AG04450 (cell line): ENCODE results near the gene FNDC3B. TPM values are rescaled to one million over a fixed set of nuclear protein-coding genes. Genes with fewer than 3 reads are reported as not detected.
A peak's percentile ranks its signal among the peaks of the same experiment; 100 is the strongest.

Experiments used
- CTCF ChIA-PET: fragments of 300-600, 350-600 bp; formaldehyde crosslinking; extraction: SDS; loops from one replicate; lab custom pipeline; 2022; ENCODE audit warnings: antibody characterized with exemption, inconsistent platforms; lab: Charles Lee
- POLR2A ChIA-PET: fragments of 350-600 bp; formaldehyde crosslinking; extraction: SDS; loops from one replicate; lab custom pipeline; 2021; ENCODE audit warnings: antibody characterized with exemption, inconsistent platforms; lab: Yijun Ruan, JAX
- DNase-seq: peaks from one replicate; pipeline ENCODE4 v3.0.0-alpha.2; 2011; ENCODE audit warnings: low read depth, low spot score
- H3K27ac ChIP-seq: one replicate; pipeline ENCODE4 v1.5.1; 2012; ENCODE audit warnings: low read depth, low read length, control low read depth
- H3K27me3 ChIP-seq: one replicate; pipeline ENCODE4 v1.6.0; 2012; ENCODE audit warnings: low read length; ENCODE audit not compliant: control insufficient read depth, insufficient read depth
- H3K4me3 ChIP-seq: 2 replicates; pipeline ENCODE4 v1.5.1; 2011; ENCODE audit warnings: mild to moderate bottlenecking, low read depth, low read length, control low read depth
- H3K9me3 ChIP-seq: 2 replicates; pipeline ENCODE4 v1.5.1; 2012; ENCODE audit warnings: low read length; ENCODE audit not compliant: control insufficient read depth, insufficient read depth
- polyA plus RNA-seq: library from polyadenylated mRNA; depleted of rRNA; stranded (reverse); fragments of >200 nt; gene quantifications from 2 replicates; pipeline ENCODE4 v1.2.3, GENCODE V29; 2011
- TF ChIP-seq, protein P1 (sequence below): IDR thresholded peaks from 2 replicates; pipeline ENCODE4 v1.5.1; 2011; ENCODE audit warnings: low read depth, low read length, control low read depth, inconsistent platforms

FNDC3B gene
- polyA plus RNA-seq, 1 experiment: 39.5 TPM

DNA sequence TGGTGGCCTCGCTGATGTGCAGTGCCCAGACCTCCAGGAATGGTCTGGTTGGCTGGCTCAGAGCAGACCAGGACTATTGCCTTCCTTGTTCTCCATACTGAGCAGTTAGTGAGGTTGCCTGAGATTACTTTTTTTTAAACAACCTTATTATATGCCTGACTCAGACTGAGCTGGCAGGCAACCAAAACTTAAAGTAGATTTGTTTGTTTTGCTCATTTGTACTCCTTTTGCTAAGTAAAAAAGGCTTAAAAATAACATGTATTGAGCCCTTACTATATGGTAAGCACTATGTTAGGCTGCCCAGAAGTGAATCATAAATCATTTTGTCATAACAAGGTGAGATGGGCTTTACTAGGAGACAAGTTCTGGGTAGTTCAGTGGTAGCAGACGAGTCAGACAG lies 316.5 kb downstream of the FNDC3B start:
- H3K27me3 ChIP-seq: no peaks in the 10 kb centered on the region
- DNase-seq: peak; percentile 88
- no peak overlapping the region for H3K4me3 ChIP-seq
- H3K27ac ChIP-seq: no peak overlapping the region
- POLR2A ChIA-PET: no interaction called here
- no peaks in the 10 kb centered on the region for H3K9me3 ChIP-seq
- TF ChIP-seq, protein P1, sequence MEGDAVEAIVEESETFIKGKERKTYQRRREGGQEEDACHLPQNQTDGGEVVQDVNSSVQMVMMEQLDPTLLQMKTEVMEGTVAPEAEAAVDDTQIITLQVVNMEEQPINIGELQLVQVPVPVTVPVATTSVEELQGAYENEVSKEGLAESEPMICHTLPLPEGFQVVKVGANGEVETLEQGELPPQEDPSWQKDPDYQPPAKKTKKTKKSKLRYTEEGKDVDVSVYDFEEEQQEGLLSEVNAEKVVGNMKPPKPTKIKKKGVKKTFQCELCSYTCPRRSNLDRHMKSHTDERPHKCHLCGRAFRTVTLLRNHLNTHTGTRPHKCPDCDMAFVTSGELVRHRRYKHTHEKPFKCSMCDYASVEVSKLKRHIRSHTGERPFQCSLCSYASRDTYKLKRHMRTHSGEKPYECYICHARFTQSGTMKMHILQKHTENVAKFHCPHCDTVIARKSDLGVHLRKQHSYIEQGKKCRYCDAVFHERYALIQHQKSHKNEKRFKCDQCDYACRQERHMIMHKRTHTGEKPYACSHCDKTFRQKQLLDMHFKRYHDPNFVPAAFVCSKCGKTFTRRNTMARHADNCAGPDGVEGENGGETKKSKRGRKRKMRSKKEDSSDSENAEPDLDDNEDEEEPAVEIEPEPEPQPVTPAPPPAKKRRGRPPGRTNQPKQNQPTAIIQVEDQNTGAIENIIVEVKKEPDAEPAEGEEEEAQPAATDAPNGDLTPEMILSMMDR: no peak
- CTCF ChIA-PET: interaction anchor here (0.7 to 2.9 kb wide), 5 partner anchors 14 to 742 kb away, joined by 3 to 21 read pairs (median 3); no protein-coding TSS in a partner anchor

DNA sequence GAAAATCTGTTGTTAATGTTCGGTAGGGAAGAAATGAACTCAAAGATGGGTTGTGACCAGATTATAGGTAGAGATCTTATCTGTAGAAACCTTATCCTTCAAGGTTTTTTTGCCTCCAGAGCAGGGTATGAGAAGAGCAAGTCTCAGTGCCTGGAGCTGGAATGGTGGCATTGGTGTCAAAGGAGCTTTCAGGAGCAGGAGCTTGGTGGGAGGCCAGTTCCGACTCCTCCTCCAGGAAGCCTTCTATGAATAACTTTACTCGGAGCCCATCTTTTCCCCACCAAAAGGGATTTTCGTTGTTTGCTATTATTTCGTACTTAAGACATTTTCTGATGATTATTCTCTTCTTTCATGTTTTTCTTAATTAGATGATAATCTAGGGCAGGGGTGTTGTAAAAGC lies 317.0 kb downstream of the FNDC3B start:
- no peaks in the 10 kb centered on the region for H3K27me3 ChIP-seq
- no peaks in the 10 kb centered on the region for H3K9me3 ChIP-seq
- DNase-seq: no peak
- ChIA-PET CTCF (interaction anchor here (0.7 to 2.9 kb wide), 5 partner anchors 12 to 742 kb away, joined by 3 to 21 read pairs (median 3); no protein-coding TSS in a partner anchor), POLR2A (no interaction called here)
- H3K27ac ChIP-seq: no peak overlapping the region
- TF ChIP-seq, protein P1: no peak
- H3K4me3 ChIP-seq: no peak overlapping the region

DNA sequence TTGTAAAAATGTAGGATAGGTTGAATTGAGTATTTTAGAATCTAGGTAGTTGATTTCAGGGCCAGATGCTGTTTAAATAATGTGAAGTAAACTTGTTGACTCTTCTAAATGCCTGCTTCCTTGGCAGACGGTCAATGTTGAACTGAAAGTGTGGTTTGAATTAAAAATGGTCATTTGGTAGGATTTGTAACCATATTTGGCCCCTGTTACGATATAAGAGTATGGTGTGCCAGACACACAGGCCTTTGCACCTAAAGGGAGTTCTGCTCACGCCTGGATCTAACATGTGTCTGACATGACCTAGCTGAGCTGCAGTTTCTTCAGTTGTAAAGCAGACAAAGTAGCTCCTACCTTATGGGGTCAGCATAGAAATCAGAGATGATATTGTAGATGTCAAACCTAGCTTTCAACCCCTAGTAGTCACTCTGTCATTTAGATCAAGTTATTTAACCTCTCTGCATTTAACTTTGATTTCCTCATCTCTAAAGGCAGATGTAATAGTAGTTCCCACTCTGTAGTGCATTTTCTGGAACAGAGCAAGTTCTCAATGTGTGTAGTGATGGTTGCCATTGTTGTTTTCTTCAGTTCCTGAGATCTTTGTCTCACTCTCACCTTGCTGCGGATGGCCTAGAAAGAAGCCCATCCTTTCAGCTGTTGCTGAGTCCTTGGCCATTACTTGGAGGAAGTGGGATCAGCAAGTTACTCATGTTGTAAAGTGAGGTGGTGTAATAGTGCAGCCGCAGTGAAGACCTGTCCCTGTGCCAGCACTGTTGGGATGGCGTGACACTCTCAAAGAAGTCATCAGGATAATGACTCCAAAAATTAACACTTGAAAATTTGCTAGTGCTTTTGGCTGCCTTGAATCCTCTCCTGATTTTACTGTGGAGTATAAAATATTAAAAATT lies 318.7 kb downstream of the FNDC3B start:
- ChIA-PET POLR2A (no interaction called here), CTCF (interaction anchor here (1.3 to 2.9 kb wide), 3 partner anchors 16 to 315 kb away, joined by 3 to 21 read pairs (median 4); no protein-coding TSS in a partner anchor)
- DNase-seq: no peak

DNA sequence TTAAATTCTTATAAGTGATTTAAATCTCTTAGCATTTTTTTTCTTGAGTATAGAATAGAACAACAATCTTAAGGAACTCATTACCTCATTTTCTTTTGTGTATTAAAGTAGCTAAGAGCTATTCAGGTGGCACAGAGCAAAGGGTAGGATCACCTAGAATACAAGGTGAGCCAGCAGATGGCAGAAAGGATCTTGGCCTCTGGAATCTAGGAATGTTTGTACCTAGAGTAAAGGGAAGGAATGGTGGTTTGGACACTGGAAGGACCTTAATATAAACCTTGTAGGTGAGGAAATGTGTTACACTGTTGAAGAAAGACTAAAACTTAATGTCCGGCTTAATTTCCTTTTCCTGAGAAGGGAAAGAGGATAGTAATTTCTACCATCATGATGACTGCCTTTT lies 319.9 kb downstream of the FNDC3B start:
- TF ChIP-seq, protein P1: no peak
- Histone ChIP-seq H3K4me3 (no peak overlapping the region), H3K27ac (no peak overlapping the region), H3K9me3 (no peaks in the 10 kb centered on the region), H3K27me3 (no peaks in the 10 kb centered on the region)
- ChIA-PET POLR2A (no interaction called here), CTCF (interaction anchor here (1.4 kb wide), 1 partner anchor 314 kb away, joined by 4 read pairs; no protein-coding TSS in a partner anchor)
- DNase-seq: no peak

More for the DNA sequence above, 318.7 kb downstream of the FNDC3B start:
- no peaks in the 10 kb centered on the region for H3K9me3 ChIP-seq
- no peak overlapping the region for H3K27ac ChIP-seq
- H3K27me3 ChIP-seq: no peaks in the 10 kb centered on the region
- no peak overlapping the region for H3K4me3 ChIP-seq
- TF ChIP-seq, protein P1: no peak

DNA sequence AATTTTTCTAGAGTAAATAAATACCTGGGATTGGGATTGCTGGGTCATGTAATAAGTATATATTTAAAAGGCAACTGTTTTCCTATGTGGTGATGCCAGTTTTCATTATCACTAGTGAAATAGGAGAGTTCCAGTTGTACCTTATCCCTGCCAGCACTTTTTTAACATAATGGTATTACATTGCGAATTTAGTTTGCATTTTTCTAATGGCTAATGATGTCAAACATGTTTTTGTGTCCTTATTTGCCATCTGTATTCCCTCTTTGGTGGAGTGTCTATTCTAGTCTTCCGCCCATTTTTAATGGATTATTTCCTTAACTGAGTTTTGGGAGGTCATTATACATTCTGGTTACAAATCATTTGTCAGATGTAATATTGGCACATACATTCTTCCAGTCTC lies 320.6 kb downstream of the FNDC3B start:
- CTCF ChIA-PET: no interaction called here
- no peak overlapping the region for H3K27ac ChIP-seq
- no peak overlapping the region for H3K4me3 ChIP-seq
- no peaks in the 10 kb centered on the region for H3K9me3 ChIP-seq
- POLR2A ChIA-PET: no interaction called here
- TF ChIP-seq, protein P1: no peak
- H3K27me3 ChIP-seq: no peaks in the 10 kb centered on the region
- DNase-seq: no peak
